ENCODE measurements around the gene PAPSS2. TPM values are rescaled to one million over a fixed set of nuclear protein-coding genes. Genes with fewer than 3 reads are reported as not detected.

PAPSS2 gene
- total RNA-seq, 6 experiments from 2014 or later = 65.3 to 158 (median 105) TPM

GRCh38 chr10:87652261-87652660 is 7.4 kb upstream of the PAPSS2 start:
- no peak for DNase-seq
- H3K4me3 ChIP-seq = no peak overlapping the region
- intact Hi-C loops (cut with DNase I) = no loop called here
- TF ChIP-seq CTCF (IDR thresholded peaks at IDR 0.05) (no peak), POLR2A (IDR thresholded peaks at IDR 0.05) (no peak)
- H3K27ac ChIP-seq = no peak overlapping the region
- no peaks in the 10 kb centered on the region for H3K36me3 ChIP-seq
- no peaks in the 10 kb centered on the region for H3K27me3 ChIP-seq
- no peaks in the 10 kb centered on the region for H3K9me3 ChIP-seq
- 91% methylated on average over 1 of the region's 1 CpG for WGBS (ENCODE audit: insufficient coverage, low coverage, low lambda C conversion rate, missing lambda C conversion rate)
- peaks cover 0 to 10% (median 0%) of the 10 kb centered on the region in 4 donors for H3K4me1 ChIP-seq
- no peak for ATAC-seq

- peak; percentile 82 to 90 (median 88) for ATAC-seq
Measured at GRCh38 chr10:87654212-87654611, 5.5 kb upstream of the PAPSS2 start.

GRCh38 chr10:87656431-87657072 is 3.1 kb upstream of the PAPSS2 start:
- ATAC-seq (peak in 2 of 4 donors; percentile 18 to 22), DNase-seq (no peak)
- H3K4me3 ChIP-seq = no peak overlapping the region
- peak overlapping the region; percentile 1 to 41 (median 41) for H3K27ac ChIP-seq
- intact Hi-C loops (cut with DNase I) = no loop called here
- no peaks in the 10 kb centered on the region for H3K36me3 ChIP-seq
- WGBS (ENCODE audit: insufficient coverage, low coverage, low lambda C conversion rate, missing lambda C conversion rate) = 5% methylated on average over 2 of the region's 4 CpGs
- TF ChIP-seq POLR2A (IDR thresholded peaks at IDR 0.05) (no peak), CTCF (IDR thresholded peaks at IDR 0.05) (peak; percentile 66 to 79 (median 72))
- H3K4me1 ChIP-seq = peaks cover 0 to 10% (median 0%) of the 10 kb centered on the region in 4 donors
- H3K9me3 ChIP-seq = no peaks in the 10 kb centered on the region
- no peaks in the 10 kb centered on the region for H3K27me3 ChIP-seq

More at GRCh38 chr10:87654212-87654611, 5.5 kb upstream of the PAPSS2 start:
- intact Hi-C loops (cut with DNase I) = no loop called here
- no peak for TF ChIP-seq POLR2A (IDR thresholded peaks at IDR 0.05)
- no peak for TF ChIP-seq CTCF (IDR thresholded peaks at IDR 0.05)
- Histone ChIP-seq H3K4me3 (no peak overlapping the region), H3K9me3 (no peaks in the 10 kb centered on the region), H3K4me1 (peaks cover 0 to 10% (median 0%) of the 10 kb centered on the region in 4 donors), H3K27me3 (no peaks in the 10 kb centered on the region), H3K27ac (peak overlapping the region in 1 of 3 donors; percentile 5), H3K36me3 (no peaks in the 10 kb centered on the region)
- no peak for DNase-seq
- 25% methylated on average over 1 of the region's 1 CpG for WGBS (ENCODE audit: insufficient coverage, low coverage, low lambda C conversion rate, missing lambda C conversion rate)

- WGBS (ENCODE audit: insufficient coverage, low coverage, low lambda C conversion rate, missing lambda C conversion rate) = 25% methylated on average over 2 of the region's 5 CpGs
- TF ChIP-seq POLR2A (IDR thresholded peaks at IDR 0.05) (no peak), CTCF (IDR thresholded peaks at IDR 0.05) (no peak)
- Histone ChIP-seq H3K4me3 (no peak overlapping the region), H3K27me3 (no peaks in the 10 kb centered on the region), H3K4me1 (peaks cover 0 to 14% (median 1%) of the 10 kb centered on the region in 4 donors), H3K27ac (peak overlapping the region; percentile 1 to 41 (median 41)), H3K9me3 (no peaks in the 10 kb centered on the region), H3K36me3 (no peaks in the 10 kb centered on the region)
- ATAC-seq = peak in 2 of 4 donors; percentile 54 to 56
- intact Hi-C loops (cut with DNase I) = no loop called here
- peak in 1 of 3 donors; percentile 47 for DNase-seq
Measured at GRCh38 chr10:87657371-87657770, 2.3 kb upstream of the PAPSS2 start.
